Measurements from ENCODE around the gene MRPL21. TPM values are rescaled to one million over a fixed set of nuclear protein-coding genes. Genes with fewer than 3 reads are reported as not detected.

Gene MRPL21
- total and polyA plus RNA-seq, 9 of the 15 experiments (the other 6 are each of a cell fraction or from before 2014, with no cell fraction given), result 196 to 618 (median 232) TPM

- peak; percentile 84 for TF ChIP-seq SMAD4 (CRISPR knock-in tag; conservative IDR thresholded peaks at IDR 0.05)
- peak; percentile 89 for TF ChIP-seq PML (IDR thresholded peaks at IDR 0.05; ENCODE audit: low read length)
- TF ChIP-seq ZBTB7A (IDR thresholded peaks at IDR 0.05; ENCODE audit: borderline replicate concordance, control insufficient read depth, low read depth, low read length), result peak; percentile 43; the same call in 1 of the 2 replicates
- TF ChIP-seq SLC30A9 (CRISPR knock-in tag; IDR thresholded peaks at IDR 0.05), result no peak
- peak; percentile 65 to 83 for TF ChIP-seq E2F6 (IDR thresholded peaks at IDR 0.05; ENCODE audit: borderline replicate concordance in 1 of 2, extremely low read depth in 1 of 2, insufficient read depth in 1 of 2, insufficient read length in 1 of 2, low read depth in 1 of 2, low read length in 1 of 2, poor library complexity in 1 of 2, severe bottlenecking in 1 of 2)
- TF ChIP-seq JUNB (CRISPR knock-in tag; conservative IDR thresholded peaks at IDR 0.05), result 0 out of 2 replicates have a peak, but pooled peaks have one; percentile 5
- no peak for TF ChIP-seq PHTF2 (CRISPR knock-in tag; IDR thresholded peaks at IDR 0.05)
- TF ChIP-seq HOXB6 (CRISPR knock-in tag; IDR thresholded peaks at IDR 0.05; ENCODE audit: borderline replicate concordance), result 0 out of 2 replicates have a peak, but pooled peaks have one; percentile 46
- no peak for TF ChIP-seq ARHGAP35 (IDR thresholded peaks at IDR 0.05; ENCODE audit: partially characterized antibody)
- TF ChIP-seq ZNF124 (CRISPR knock-in tag; IDR thresholded peaks at IDR 0.05), result no peak
- no peak for TF ChIP-seq CEBPB (tag; IDR thresholded peaks at IDR 0.05)
- no peak for TF ChIP-seq ARID3A (IDR thresholded peaks at IDR 0.05; ENCODE audit: borderline replicate concordance, low read depth, low read length)
- no peak; a peak in 1 of 4 replicates for TF ChIP-seq MLX (CRISPR knock-in tag; conservative IDR thresholded peaks at IDR 0.05)
- TF ChIP-seq TARDBP (IDR thresholded peaks at IDR 0.05), result no peak
- peak in 1 of 2 experiments; percentile 86; a peak in 2 of 4 replicates for TF ChIP-seq HDAC1 (IDR thresholded peaks at IDR 0.05)
- peak; percentile 53; the same call in 1 of the 2 replicates for TF ChIP-seq POLR2H (tag; IDR thresholded peaks at IDR 0.05; ENCODE audit: low read depth)
- TF ChIP-seq PRDM10 (IDR thresholded peaks at IDR 0.05; ENCODE audit: partially characterized antibody), result no peak
- TF ChIP-seq ZNF707 (CRISPR knock-in tag; conservative IDR thresholded peaks at IDR 0.05), result no peak
- 0 out of 2 replicates have a peak, but pooled peaks have one; percentile 27 for TF ChIP-seq ZNF830 (CRISPR knock-in tag; IDR thresholded peaks at IDR 0.05)
Measured at GRCh38 chr11:68903288-68904247, at the start of gene MRPL21, which contains the start of gene IGHMBP2 (continued).

Data from K562 (cell line).